Measurements from ENCODE around the gene SLC35E1.
"Not testable (repeated sequence)": the region's sequence is repeated elsewhere in the genome, so short reads cannot be mapped to it uniquely, and the experiment has no call there.

GRCh38 chr19:16543734-16544133 lies 28.5 kb downstream of the SLC35E1 start:
- not testable (repeated sequence) for TF ChIP-seq POLR2AphosphoS5, POLR2A (IDR thresholded peaks at IDR 0.05; ENCODE audit: low read depth, low read length)

All from GM12891 (cell line).